Neural cell (in vitro differentiated cells): Measurements from ENCODE around the gene PPP1R36. TPM values are rescaled to one million over a fixed set of nuclear protein-coding genes. Genes with fewer than 3 reads are reported as not detected.

ENCODE experiments used
- H2AFZ ChIP-seq: fragments of 200-600, 300-800 bp; sonication (generic), shearing (Covaris generic); 2 replicates; pipeline ENCODE4 v1.6.0; 2014; ENCODE audit warnings: low read depth, mild to moderate bottlenecking, antibody characterized with exemption, low read length, moderate library complexity
- H3F3A ChIP-seq: fragments of 200-600 bp; shearing (Covaris generic); 2 replicates; pipeline ENCODE4 v1.6.1; 2016; ENCODE audit warnings: mild to moderate bottlenecking, moderate library complexity, mixed read lengths, antibody characterized with exemption, low read length; ENCODE audit not compliant: insufficient read depth, poor library complexity, severe bottlenecking
- H3K27ac ChIP-seq: fragments of 200-600, 300-800 bp; sonication (generic), shearing (Covaris generic); 2 replicates; pipeline ENCODE4 v1.5.1; 2014; ENCODE audit warnings: mild to moderate bottlenecking, low read length, moderate library complexity
- H3K27me3 ChIP-seq: fragments of 300-800, 200-600 bp; sonication (generic), shearing (Covaris generic); 2 replicates; pipeline ENCODE4 v1.6.0; 2014; ENCODE audit warnings: mild to moderate bottlenecking, low read depth, low read length, moderate library complexity; ENCODE audit not compliant: insufficient read depth
- H3K36me3 ChIP-seq: fragments of 300-800, 200-600 bp; sonication (generic), shearing (Covaris generic); 2 replicates; pipeline ENCODE4 v1.5.1; 2014; ENCODE audit warnings: mild to moderate bottlenecking, antibody characterized with exemption, low read length, moderate library complexity; ENCODE audit not compliant: insufficient read depth
- H3K4me2 ChIP-seq: fragments of 300-800, 200-600 bp; sonication (generic), shearing (Covaris generic); 2 replicates; pipeline ENCODE4 v1.6.0; 2014; ENCODE audit warnings: mild to moderate bottlenecking, low read length
- H3K4me3 ChIP-seq: fragments of 300-800, 200-600 bp; sonication (generic), shearing (Covaris generic); 2 replicates; pipeline ENCODE4 v1.5.1; 2014; ENCODE audit warnings: mild to moderate bottlenecking, low read length, moderate library complexity
- H3K79me2 ChIP-seq: fragments of 200-600 bp; shearing (Covaris generic); replicated peaks from 2 replicates; pipeline ENCODE4 v1.6.0; 2014; ENCODE audit warnings: mild to moderate bottlenecking, low read length, moderate library complexity; ENCODE audit not compliant: insufficient read depth
- H3K9ac ChIP-seq: fragments of 300-800, 200-600 bp; sonication (generic), shearing (Covaris generic); 2 replicates; pipeline ENCODE4 v1.6.1; 2016; ENCODE audit warnings: mild to moderate bottlenecking, low read length, mixed read lengths
- H3K9me2 ChIP-seq: fragments of 200-600 bp; shearing (Covaris generic); 2 replicates; pipeline ENCODE4 v1.6.1; 2016; ENCODE audit warnings: mild to moderate bottlenecking, low read length, mixed read lengths; ENCODE audit not compliant: insufficient read depth
- H3K9me3 ChIP-seq: fragments of 200-600, 300-800 bp; sonication (generic), shearing (Covaris generic); 2 replicates; pipeline ENCODE4 v1.6.1; 2016; ENCODE audit warnings: mild to moderate bottlenecking, mixed run types, low read length, moderate library complexity, mixed read lengths
- H4K20me1 ChIP-seq: fragments of 200-600 bp; shearing (Covaris generic); 2 replicates; pipeline ENCODE4 v1.6.1; 2016; ENCODE audit warnings: mild to moderate bottlenecking, mixed run types; ENCODE audit not compliant: insufficient read depth
- EP300 ChIP-seq: fragments of 450-650 bp; conservative IDR thresholded peaks from 2 replicates; pipeline ENCODE4 v1.6.1; 2014; ENCODE audit warnings: antibody characterized with exemption, mild to moderate bottlenecking, moderate library complexity; ENCODE audit not compliant: poor library complexity, severe bottlenecking
- EZH2 ChIP-seq: fragments of 200-600, 300-800 bp; shearing (Covaris generic), sonication (generic); IDR thresholded peaks from 2 replicates; pipeline ENCODE4 v1.6.1; 2014; ENCODE audit warnings: antibody characterized with exemption, low read length, borderline replicate concordance, mild to moderate bottlenecking; ENCODE audit not compliant: insufficient read depth, poor library complexity, severe bottlenecking
- MXI1 ChIP-seq: fragments of 450-650 bp; conservative IDR thresholded peaks from 2 replicates; pipeline ENCODE4 v1.6.1; 2014; ENCODE audit warnings: antibody characterized with exemption, mild to moderate bottlenecking; ENCODE audit not compliant: poor library complexity, severe bottlenecking
- POLR2AphosphoS5 ChIP-seq: IDR thresholded peaks from 2 replicates; pipeline ENCODE4 v1.6.1; 2012
- RAD21 ChIP-seq: fragments of 450-650 bp; conservative IDR thresholded peaks from 2 replicates; pipeline ENCODE4 v1.6.1; 2014; ENCODE audit warnings: antibody characterized with exemption, mild to moderate bottlenecking, moderate library complexity
- SMC3 ChIP-seq: fragments of 450-650 bp; conservative IDR thresholded peaks from 2 replicates; pipeline ENCODE4 v1.6.1; 2014; ENCODE audit warnings: antibody characterized with exemption, mild to moderate bottlenecking, moderate library complexity; ENCODE audit not compliant: poor library complexity
- TAF1 ChIP-seq: IDR thresholded peaks from 2 replicates; pipeline ENCODE4 v1.6.1; 2012; ENCODE audit warnings: low read depth
- polyA plus RNA-seq: library from polyadenylated mRNA; depleted of rRNA; stranded (reverse); fragments of >200 nt; gene quantifications from 2 replicates; pipeline ENCODE4 v1.2.3, GENCODE V29; 2014
- TF ChIP-seq, protein P1 (sequence below): fragments of 450-650 bp; IDR thresholded peaks from 2 replicates; pipeline ENCODE4 v1.5.1; 2014; ENCODE audit warnings: antibody characterized with exemption, mild to moderate bottlenecking, moderate library complexity; ENCODE audit not compliant: poor library complexity, severe bottlenecking
- TF ChIP-seq, protein P2 (sequence below): IDR thresholded peaks from 2 replicates; pipeline ENCODE4 v1.6.1; 2012; ENCODE audit warnings: borderline replicate concordance

The PPP1R36 gene
- polyA plus RNA-seq, 1 donor from 2014 or later: not detected

DNA sequence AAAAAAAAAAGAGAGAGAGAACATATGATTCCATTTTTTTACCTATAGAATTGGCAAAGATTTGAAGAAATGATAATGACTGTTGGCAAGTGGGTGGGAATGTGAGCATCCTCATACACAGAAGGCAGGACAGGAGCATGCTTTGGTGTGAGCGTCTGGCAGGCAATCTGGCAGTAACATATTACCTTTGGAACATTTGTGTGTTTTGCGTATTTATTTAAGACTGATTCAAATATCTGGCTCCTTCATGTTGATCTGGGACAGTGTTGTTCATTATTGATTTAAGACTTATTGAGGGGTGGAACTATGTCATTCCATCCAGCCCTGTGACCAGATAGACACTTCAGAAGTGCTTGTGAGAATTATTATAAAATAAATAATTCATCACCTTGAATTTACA, 53.1 kb downstream of the PPP1R36 start:
- TF ChIP-seq POLR2AphosphoS5: no peak
- TF ChIP-seq MXI1: no peak
- TF ChIP-seq, protein P1, sequence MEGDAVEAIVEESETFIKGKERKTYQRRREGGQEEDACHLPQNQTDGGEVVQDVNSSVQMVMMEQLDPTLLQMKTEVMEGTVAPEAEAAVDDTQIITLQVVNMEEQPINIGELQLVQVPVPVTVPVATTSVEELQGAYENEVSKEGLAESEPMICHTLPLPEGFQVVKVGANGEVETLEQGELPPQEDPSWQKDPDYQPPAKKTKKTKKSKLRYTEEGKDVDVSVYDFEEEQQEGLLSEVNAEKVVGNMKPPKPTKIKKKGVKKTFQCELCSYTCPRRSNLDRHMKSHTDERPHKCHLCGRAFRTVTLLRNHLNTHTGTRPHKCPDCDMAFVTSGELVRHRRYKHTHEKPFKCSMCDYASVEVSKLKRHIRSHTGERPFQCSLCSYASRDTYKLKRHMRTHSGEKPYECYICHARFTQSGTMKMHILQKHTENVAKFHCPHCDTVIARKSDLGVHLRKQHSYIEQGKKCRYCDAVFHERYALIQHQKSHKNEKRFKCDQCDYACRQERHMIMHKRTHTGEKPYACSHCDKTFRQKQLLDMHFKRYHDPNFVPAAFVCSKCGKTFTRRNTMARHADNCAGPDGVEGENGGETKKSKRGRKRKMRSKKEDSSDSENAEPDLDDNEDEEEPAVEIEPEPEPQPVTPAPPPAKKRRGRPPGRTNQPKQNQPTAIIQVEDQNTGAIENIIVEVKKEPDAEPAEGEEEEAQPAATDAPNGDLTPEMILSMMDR: no peak
- TF ChIP-seq, protein P2, sequence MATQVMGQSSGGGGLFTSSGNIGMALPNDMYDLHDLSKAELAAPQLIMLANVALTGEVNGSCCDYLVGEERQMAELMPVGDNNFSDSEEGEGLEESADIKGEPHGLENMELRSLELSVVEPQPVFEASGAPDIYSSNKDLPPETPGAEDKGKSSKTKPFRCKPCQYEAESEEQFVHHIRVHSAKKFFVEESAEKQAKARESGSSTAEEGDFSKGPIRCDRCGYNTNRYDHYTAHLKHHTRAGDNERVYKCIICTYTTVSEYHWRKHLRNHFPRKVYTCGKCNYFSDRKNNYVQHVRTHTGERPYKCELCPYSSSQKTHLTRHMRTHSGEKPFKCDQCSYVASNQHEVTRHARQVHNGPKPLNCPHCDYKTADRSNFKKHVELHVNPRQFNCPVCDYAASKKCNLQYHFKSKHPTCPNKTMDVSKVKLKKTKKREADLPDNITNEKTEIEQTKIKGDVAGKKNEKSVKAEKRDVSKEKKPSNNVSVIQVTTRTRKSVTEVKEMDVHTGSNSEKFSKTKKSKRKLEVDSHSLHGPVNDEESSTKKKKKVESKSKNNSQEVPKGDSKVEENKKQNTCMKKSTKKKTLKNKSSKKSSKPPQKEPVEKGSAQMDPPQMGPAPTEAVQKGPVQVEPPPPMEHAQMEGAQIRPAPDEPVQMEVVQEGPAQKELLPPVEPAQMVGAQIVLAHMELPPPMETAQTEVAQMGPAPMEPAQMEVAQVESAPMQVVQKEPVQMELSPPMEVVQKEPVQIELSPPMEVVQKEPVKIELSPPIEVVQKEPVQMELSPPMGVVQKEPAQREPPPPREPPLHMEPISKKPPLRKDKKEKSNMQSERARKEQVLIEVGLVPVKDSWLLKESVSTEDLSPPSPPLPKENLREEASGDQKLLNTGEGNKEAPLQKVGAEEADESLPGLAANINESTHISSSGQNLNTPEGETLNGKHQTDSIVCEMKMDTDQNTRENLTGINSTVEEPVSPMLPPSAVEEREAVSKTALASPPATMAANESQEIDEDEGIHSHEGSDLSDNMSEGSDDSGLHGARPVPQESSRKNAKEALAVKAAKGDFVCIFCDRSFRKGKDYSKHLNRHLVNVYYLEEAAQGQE: no peak
- no peak for TF ChIP-seq SMC3
- TF ChIP-seq TAF1: no peak
- no peak for TF ChIP-seq RAD21
- no peak for TF ChIP-seq EZH2
- TF ChIP-seq EP300: no peak
- no peak overlapping the region for H2AFZ ChIP-seq
- no peaks in the 10 kb centered on the region for H3K27me3 ChIP-seq
- H4K20me1 ChIP-seq: no peaks in the 10 kb centered on the region
- H3K36me3 ChIP-seq: no peaks in the 10 kb centered on the region
- H3K4me2 ChIP-seq: no peak overlapping the region
- no peaks in the 10 kb centered on the region for H3K79me2 ChIP-seq
- H3K27ac ChIP-seq: no peak overlapping the region
- no peaks in the 10 kb centered on the region for H3F3A ChIP-seq
- no peaks in the 10 kb centered on the region for H3K9me2 ChIP-seq
- no peaks in the 10 kb centered on the region for H3K9me3 ChIP-seq
- no peak overlapping the region for H3K9ac ChIP-seq
- H3K4me3 ChIP-seq: no peak overlapping the region

DNA sequence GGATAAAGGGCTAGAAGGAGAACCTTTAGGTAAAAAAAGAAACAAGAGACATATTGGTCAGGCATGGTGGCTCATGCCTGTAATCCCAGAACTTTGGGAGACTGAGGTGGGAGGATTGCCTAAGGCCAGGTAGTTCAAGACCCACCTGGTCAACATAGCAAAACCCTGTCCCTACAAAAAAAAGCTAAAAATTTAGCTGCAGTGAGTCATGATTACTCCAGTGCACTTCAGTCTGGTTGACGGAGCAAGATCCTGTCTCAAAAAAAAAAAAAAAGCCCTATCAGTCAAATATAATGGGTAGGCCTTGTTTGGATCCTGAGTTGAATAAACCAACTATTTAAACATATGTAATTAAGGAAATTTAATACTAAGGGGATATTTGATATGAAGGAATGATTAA, 54.2 kb downstream of the PPP1R36 start:
- H3K27me3 ChIP-seq: no peaks in the 10 kb centered on the region
- H3K27ac ChIP-seq: no peak overlapping the region
- H3K4me3 ChIP-seq: no peak overlapping the region
- no peaks in the 10 kb centered on the region for H3K9me2 ChIP-seq
- no peak overlapping the region for H3K9ac ChIP-seq
- no peaks in the 10 kb centered on the region for H3K9me3 ChIP-seq
- H4K20me1 ChIP-seq: no peaks in the 10 kb centered on the region
- H3K36me3 ChIP-seq: no peaks in the 10 kb centered on the region
- no peak overlapping the region for H3K4me2 ChIP-seq
- TF ChIP-seq SMC3 (no peak), MXI1 (no peak), EZH2 (no peak), POLR2AphosphoS5 (no peak), TAF1 (no peak), EP300 (no peak), RAD21 (no peak)
- TF ChIP-seq, protein P1: no peak
- TF ChIP-seq, protein P2: no peak
- H2AFZ ChIP-seq: no peak overlapping the region
- no peaks in the 10 kb centered on the region for H3F3A ChIP-seq
- H3K79me2 ChIP-seq: no peaks in the 10 kb centered on the region
